Articular chondrocyte of knee joint (primary cell): ENCODE data around the gene CHST3. TPM values are rescaled to one million over a fixed set of nuclear protein-coding genes. Genes with fewer than 3 reads are reported as not detected.

ENCODE experiments used
- total RNA-seq: library from RNA; depleted of rRNA; stranded (reverse); fragments of >200 nt; gene quantifications from 2 replicates; pipeline ENCODE4 v1.2.3, GENCODE V29; 2012

CHST3 gene
- total RNA-seq: 33.7 and 36.1 TPM in 2 replicates

GRCh38 chr10:71964098-71964742 is at the start of gene CHST3:
Gene CHST3 (plus strand): TSS chr10:71964395. CDS start chr10:72005843, 41,448 bp downstream.

Other genes with a start within 250 kb of the CHST3 start
- 1.8 and 2.9 TPM in 2 replicates for gene C10orf105, start 244.6 kb upstream of the CHST3 start, total RNA-seq
- 87.6 and 150 TPM in 2 replicates for gene VSIR, start 190.9 kb upstream of the CHST3 start, total RNA-seq
- gene PSAP, start 113.1 kb upstream of the CHST3 start, total RNA-seq: 584 and 591 TPM in 2 replicates
- 0.11 and 0.13 TPM in 2 replicates for gene SPOCK2, start 124.2 kb downstream of the CHST3 start, total RNA-seq